ENCODE data around the gene LRCH1. TPM values are rescaled to one million over a fixed set of nuclear protein-coding genes. Genes with fewer than 3 reads are reported as not detected.

Gene LRCH1
- total and polyA plus RNA-seq, 10 of the 15 experiments (the other 5 are each of a cell fraction or from before 2014, with no cell fraction given), result 5.3 to 48.9 (median 14.4) TPM

DNA sequence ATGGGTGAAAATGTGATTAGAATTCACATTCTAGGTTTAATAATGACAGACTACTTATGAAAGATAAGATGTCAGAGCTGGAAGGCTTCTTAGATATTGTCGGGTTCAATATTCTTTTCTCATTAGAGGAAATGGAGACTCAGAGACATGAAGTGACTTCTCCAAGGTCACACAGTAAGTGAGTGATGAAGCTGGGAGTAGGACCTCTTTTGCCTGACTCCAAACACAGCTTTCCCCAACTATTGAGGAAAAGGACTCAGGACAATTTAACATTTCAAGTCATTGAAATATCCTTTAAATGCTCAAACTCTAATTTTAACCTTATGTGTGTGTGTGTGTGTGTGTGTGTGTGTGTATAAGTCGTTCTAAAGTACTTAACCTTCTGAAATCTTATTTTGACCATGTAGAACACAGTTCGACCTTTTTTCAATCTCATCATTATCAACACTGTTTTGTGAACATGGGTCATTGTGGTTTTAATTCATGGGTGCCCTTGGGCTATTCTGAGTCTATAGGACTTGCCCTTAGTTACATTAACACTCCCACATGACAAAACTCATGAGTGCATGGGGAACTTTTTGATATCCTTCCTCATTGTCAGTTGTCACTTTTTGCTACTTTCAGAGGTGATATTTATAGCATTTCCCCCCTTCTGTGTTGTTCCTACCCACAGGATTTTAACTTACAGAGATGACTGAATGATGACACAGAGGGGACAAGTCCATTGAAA, 53.0 kb downstream of the LRCH1 start:
- CTCF ChIA-PET, result interaction anchor here (0.8 to 5.3 kb wide), 8 partner anchors 8 to 91 kb away, joined by 3 to 41 read pairs (median 3); no protein-coding TSS in a partner anchor
- H3K27me3 ChIP-seq (replicated peaks in 1 of 2; ENCODE audit: control insufficient read depth in 2 of 2, insufficient read depth in 2 of 2, low read length in 1 of 2), result no peaks in the 10 kb centered on the region
- ATAC-seq (peak; percentile 78), FAIRE-seq (no peak), DNase-seq (ENCODE audit: low read depth, low spot score) (peak; percentile 77)
- in situ Hi-C loops (cut with MboI) (no loop called here), intact Hi-C loops (cut with micrococcal nuclease; ENCODE audit: unreplicated experiment) (loop anchor here (1.0 to 5.0 kb wide), 2 partner anchors 33 to 61 kb away; no protein-coding TSS in a partner anchor)
- H2AFZ ChIP-seq (ENCODE audit: control insufficient read depth, low read depth, low read length), result no peak overlapping the region
- peak overlapping the region; percentile 39 for H3K4me2 ChIP-seq (ENCODE audit: control insufficient read depth, insufficient read depth)
- POLR2A ChIA-PET, result interaction anchor here (0.7 to 2.9 kb wide), 6 partner anchors 11 to 34 kb away, joined by 3 to 12 read pairs (median 6); no protein-coding TSS in a partner anchor
- H3K4me1 ChIP-seq (ENCODE audit: control insufficient read depth, insufficient read depth, low read length), result peaks cover 44% of the 10 kb centered on the region
- WGBS (ENCODE audit: insufficient coverage, insufficient replicate concordance, low lambda C conversion rate, missing lambda C conversion rate), result 0% methylated on average over 3 of the region's 3 CpGs
- H4K20me1 ChIP-seq (ENCODE audit: control insufficient read depth, insufficient read depth), result no peaks in the 10 kb centered on the region
- peak overlapping the region; percentile 6; the same call in 1 of the 2 replicates for H3K4me3 ChIP-seq
- H3K9ac ChIP-seq (ENCODE audit: control insufficient read depth, insufficient read depth, low read length), result no peak overlapping the region
- RAD21 ChIA-PET (ENCODE audit: unreplicated experiment), result interaction anchor here (1.0 to 3.9 kb wide), 7 partner anchors 8 to 52 kb away, joined by 3 to 22 read pairs (median 4); no protein-coding TSS in a partner anchor
- H3K27ac ChIP-seq (ENCODE audit: control insufficient read depth, insufficient read depth), result peak overlapping the region; percentile 85
- SMC1A ChIA-PET (ENCODE audit: uncharacterized antibody, unreplicated experiment), result interaction anchor here (0.8 to 16.4 kb wide), 14 partner anchors 16 to 63 kb away, joined by 3 to 367 read pairs (median 5); no protein-coding TSS in a partner anchor
- no peaks in the 10 kb centered on the region; a peak in 1 of 4 replicates for H3K36me3 ChIP-seq (ENCODE audit: control insufficient read depth in 2 of 2, insufficient read depth in 2 of 2, low read length in 1 of 2)
- no TSS peak for BruUV-seq (replicated peaks)
- H3K79me2 ChIP-seq (ENCODE audit: control insufficient read depth, insufficient read depth, low read length), result peaks cover 99% of the 10 kb centered on the region
- H3K9me3 ChIP-seq (replicated peaks; ENCODE audit: control insufficient read depth, insufficient read depth, low read length), result no peaks in the 10 kb centered on the region
- TF ChIP-seq TBL1XR1 (IDR thresholded peaks at IDR 0.05; ENCODE audit: low read depth, low read length) (no peak; the same call in 1 of the 2 replicates), FOXK2 (IDR thresholded peaks at IDR 0.05) (no peak), RAD51 (IDR thresholded peaks at IDR 0.05) (peak; percentile 63; the same call in 1 of the 2 replicates), EED (IDR thresholded peaks at IDR 0.05; ENCODE audit: low read depth) (peak; percentile 80; the same call in 1 of the 2 replicates), IKZF1 (conservative IDR thresholded peaks at IDR 0.05) (peak; percentile 84), GABPA (IDR thresholded peaks at IDR 0.05; ENCODE audit: low read depth) (0 out of 2 replicates have a peak, but pooled peaks have one; percentile 21), BACH1 (IDR thresholded peaks at IDR 0.05; ENCODE audit: borderline replicate concordance) (no peak), BMI1 (IDR thresholded peaks at IDR 0.05; ENCODE audit: borderline replicate concordance) (no peak; the same call in 1 of the 2 replicates), MTA3 (IDR thresholded peaks at IDR 0.05; ENCODE audit: borderline replicate concordance, low read length) (peak; percentile 66; the same call in 1 of the 2 replicates)
- TF ChIP-seq, protein P1, sequence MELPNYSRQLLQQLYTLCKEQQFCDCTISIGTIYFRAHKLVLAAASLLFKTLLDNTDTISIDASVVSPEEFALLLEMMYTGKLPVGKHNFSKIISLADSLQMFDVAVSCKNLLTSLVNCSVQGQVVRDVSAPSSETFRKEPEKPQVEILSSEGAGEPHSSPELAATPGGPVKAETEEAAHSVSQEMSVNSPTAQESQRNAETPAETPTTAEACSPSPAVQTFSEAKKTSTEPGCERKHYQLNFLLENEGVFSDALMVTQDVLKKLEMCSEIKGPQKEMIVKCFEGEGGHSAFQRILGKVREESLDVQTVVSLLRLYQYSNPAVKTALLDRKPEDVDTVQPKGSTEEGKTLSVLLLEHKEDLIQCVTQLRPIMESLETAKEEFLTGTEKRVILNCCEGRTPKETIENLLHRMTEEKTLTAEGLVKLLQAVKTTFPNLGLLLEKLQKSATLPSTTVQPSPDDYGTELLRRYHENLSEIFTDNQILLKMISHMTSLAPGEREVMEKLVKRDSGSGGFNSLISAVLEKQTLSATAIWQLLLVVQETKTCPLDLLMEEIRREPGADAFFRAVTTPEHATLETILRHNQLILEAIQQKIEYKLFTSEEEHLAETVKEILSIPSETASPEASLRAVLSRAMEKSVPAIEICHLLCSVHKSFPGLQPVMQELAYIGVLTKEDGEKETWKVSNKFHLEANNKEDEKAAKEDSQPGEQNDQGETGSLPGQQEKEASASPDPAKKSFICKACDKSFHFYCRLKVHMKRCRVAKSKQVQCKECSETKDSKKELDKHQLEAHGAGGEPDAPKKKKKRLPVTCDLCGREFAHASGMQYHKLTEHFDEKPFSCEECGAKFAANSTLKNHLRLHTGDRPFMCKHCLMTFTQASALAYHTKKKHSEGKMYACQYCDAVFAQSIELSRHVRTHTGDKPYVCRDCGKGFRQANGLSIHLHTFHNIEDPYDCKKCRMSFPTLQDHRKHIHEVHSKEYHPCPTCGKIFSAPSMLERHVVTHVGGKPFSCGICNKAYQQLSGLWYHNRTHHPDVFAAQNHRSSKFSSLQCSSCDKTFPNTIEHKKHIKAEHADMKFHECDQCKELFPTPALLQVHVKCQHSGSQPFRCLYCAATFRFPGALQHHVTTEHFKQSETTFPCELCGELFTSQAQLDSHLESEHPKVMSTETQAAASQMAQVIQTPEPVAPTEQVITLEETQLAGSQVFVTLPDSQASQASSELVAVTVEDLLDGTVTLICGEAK (IDR thresholded peaks at IDR 0.05; ENCODE audit: borderline replicate concordance), result no peak; the same call in 1 of the 2 replicates
- TF ChIP-seq, protein P2, sequence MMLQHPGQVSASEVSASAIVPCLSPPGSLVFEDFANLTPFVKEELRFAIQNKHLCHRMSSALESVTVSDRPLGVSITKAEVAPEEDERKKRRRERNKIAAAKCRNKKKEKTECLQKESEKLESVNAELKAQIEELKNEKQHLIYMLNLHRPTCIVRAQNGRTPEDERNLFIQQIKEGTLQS (IDR thresholded peaks at IDR 0.05; ENCODE audit: borderline replicate concordance, extremely low read depth, low read depth, low read length), result no peak
- TF ChIP-seq, protein P3, sequence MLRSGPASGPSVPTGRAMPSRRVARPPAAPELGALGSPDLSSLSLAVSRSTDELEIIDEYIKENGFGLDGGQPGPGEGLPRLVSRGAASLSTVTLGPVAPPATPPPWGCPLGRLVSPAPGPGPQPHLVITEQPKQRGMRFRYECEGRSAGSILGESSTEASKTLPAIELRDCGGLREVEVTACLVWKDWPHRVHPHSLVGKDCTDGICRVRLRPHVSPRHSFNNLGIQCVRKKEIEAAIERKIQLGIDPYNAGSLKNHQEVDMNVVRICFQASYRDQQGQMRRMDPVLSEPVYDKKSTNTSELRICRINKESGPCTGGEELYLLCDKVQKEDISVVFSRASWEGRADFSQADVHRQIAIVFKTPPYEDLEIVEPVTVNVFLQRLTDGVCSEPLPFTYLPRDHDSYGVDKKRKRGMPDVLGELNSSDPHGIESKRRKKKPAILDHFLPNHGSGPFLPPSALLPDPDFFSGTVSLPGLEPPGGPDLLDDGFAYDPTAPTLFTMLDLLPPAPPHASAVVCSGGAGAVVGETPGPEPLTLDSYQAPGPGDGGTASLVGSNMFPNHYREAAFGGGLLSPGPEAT (IDR thresholded peaks at IDR 0.05; ENCODE audit: low read depth), result peak; percentile 81
- TF ChIP-seq, protein P4, sequence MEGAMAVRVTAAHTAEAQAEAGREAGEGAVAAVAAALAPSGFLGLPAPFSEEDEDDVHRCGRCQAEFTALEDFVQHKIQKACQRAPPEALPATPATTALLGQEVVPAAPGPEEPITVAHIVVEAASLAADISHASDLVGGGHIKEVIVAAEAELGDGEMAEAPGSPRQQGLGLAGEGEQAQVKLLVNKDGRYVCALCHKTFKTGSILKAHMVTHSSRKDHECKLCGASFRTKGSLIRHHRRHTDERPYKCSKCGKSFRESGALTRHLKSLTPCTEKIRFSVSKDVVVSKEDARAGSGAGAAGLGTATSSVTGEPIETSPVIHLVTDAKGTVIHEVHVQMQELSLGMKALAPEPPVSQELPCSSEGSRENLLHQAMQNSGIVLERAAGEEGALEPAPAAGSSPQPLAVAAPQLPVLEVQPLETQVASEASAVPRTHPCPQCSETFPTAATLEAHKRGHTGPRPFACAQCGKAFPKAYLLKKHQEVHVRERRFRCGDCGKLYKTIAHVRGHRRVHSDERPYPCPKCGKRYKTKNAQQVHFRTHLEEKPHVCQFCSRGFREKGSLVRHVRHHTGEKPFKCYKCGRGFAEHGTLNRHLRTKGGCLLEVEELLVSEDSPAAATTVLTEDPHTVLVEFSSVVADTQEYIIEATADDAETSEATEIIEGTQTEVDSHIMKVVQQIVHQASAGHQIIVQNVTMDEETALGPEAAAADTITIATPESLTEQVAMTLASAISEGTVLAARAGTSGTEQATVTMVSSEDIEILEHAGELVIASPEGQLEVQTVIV (IDR thresholded peaks at IDR 0.05; ENCODE audit: borderline replicate concordance, partially characterized antibody), result no peak

Measured in GM12878 (cell line).